G401 (cell line): Measurements from ENCODE around the gene PARP14. TPM values are rescaled to one million over a fixed set of nuclear protein-coding genes. Genes with fewer than 3 reads are reported as not detected.

ENCODE experiments used
- DNase-seq: peaks from one replicate; pipeline ENCODE4 v3.0.0-alpha.2; 2015; ENCODE audit warnings: low spot score
- in situ Hi-C: cut with HindIII; loops from 2 replicates; pipeline ENCODE4 v1.10.0; 2016; ENCODE audit warnings: low sequenced_read_pairs, mixed read lengths
- total RNA-seq: library from RNA; depleted of rRNA; stranded (reverse); fragments of >200 nt; shearing (Covaris generic); gene quantifications from 2 replicates; pipeline ENCODE4 v1.2.3, GENCODE V29; 2014; rRNA removed

The PARP14 gene
- total RNA-seq, 1 experiment from 2014 or later = 21.2 TPM

DNA sequence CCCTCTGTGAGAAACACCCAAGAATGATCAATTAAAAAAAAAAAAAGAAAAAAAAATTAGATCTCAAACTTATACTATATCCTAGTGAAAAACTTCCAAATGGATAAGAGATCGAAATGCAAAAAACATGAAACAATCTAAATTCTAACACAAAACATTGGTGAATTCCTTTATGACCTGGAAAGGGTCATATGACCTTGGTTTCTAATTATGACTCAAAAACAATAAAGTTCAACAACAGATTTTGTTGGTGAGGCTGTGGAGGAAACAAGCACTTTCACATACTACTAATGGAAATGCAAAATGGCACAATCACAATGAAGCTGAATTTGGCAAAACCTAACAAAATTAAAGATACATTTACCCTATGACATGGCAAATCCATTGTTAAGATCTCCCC is 67.7 kb downstream of the PARP14 start:
- DNase-seq = no peak
- in situ Hi-C loops = no loop called here

DNA sequence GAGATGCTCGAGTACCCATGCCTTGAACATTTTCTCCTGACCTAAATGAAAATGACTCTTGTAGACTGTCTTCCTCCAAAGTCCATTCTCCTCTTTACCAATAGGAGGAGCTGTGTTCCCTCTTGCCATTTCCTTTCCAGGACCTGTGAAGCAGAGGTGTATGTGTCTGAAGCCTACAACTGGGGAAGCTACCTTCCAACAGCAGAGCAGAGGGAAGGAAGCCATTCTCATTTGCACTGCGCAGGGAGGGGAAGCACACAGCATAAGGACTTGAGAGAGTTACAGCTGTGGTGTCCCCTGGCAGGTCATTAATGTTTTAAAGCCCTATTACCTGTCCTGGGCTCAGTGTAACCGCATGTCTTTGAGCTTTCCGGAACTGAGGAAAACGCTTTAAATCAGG is 74.3 kb downstream of the PARP14 start:
- DNase-seq = peak; percentile 46
- in situ Hi-C loops = no loop called here

DNA sequence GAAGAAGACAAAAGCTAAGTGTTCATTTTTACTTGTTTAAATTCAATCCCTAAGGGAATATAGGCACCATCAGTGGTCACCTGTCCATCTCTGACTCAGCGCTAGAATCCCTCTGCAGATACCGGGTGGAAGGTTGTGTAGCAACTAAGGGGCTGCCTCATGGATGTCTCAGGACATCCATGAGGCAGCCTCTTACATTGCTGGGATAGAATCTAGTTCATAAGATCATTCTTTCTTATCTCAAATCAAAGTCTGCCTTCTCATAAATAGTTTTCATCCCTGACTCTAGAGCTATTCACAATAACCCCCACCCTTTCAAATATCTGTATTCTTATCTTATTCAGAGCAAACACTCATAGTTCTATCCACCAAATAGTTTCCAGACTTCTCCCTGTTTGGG is 74.9 kb downstream of the PARP14 start:
- in situ Hi-C loops = no loop called here

DNA sequence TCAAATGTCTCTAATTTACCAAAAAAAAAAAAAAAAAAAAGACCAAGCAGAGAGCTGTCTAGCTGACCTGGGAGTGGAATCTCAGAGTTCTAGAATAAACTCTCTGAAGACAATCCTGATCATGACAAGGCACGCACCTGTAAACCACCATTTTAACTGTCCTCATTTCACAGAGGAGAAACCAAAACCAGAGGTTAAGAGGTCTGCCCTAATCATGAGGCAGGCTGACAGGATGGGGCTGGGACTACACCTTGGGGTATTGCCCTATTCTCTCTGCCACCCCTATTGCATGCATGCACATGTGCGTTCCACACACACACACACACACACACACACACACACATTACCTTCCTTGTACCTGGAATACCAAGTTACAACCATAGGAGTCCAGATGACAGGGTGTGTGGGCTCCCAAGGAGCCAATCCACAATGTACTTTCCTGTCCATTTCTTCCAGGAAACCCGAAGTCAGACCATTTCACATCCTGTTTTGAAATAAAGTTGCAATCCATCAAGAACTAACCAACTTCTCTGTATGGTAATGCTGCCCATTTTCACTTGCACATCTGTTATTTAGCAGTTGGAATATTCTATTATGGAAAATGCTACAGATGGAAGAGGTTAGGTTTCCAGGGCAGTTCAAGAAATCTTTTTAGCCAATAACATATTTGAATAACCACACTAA is 78.4 kb downstream of the PARP14 start:
- in situ Hi-C loops = no loop called here
- DNase-seq = no peak

More for the DNA sequence above, 74.9 kb downstream of the PARP14 start:
- no peak for DNase-seq

DNA sequence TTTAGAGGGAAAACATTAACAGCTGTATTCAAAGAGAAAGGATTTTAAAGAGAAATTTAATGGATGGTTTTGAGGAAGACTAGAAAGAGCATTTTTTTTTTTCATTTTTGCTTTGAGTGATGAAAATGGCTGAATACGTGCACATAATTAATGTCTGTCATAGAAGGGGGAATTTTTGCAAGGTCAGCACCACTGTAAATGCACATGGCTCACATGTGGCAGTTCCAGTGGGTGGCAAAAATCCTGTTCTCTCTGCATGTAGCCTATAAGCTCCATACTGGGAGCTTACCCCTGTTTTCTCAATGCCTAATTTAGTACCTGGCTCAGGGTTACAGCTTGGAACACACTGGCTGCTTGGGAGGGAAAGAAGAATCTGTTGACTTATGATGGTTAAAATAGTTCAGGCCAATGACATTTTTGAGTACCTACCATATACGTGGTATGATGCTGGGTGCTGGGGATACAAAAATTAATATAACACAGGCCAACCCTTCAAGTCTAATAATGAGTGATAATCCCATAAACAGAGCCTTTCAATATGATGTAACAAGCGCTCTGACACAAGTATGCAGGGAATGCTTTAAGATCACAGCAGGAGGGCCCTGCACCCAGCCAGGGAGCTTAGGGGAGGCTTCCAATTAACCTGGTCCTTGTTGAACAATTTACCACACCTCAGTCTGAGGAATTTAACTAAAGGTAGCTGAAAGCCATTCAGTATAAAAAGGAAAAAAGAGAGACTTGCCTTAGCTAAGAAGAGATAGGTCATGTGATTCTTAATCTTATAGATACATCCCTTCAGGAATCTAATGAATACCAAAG is 80.0 kb downstream of the PARP14 start:
- no peak for DNase-seq
- in situ Hi-C loops = no loop called here

DNA sequence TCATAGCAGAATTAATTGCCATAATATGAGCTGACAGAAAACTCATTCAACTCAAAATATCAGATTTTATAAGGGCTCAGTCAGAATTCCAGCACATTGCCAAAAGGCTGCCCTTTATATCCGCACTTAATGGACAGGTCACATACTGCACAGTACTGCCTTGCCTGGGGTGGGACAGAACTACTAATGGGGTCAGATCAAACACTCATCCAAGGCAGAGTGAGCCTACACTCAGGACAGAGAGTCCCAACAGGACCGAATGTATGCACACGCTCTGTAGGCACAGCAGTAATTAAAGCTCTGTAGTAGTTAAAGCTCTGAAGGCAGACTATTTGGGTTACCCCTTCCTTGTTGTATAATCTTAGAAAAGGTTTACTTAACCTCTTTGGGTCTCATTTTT is 85.8 kb downstream of the PARP14 start:
- in situ Hi-C loops = no loop called here
- no peak for DNase-seq

DNA sequence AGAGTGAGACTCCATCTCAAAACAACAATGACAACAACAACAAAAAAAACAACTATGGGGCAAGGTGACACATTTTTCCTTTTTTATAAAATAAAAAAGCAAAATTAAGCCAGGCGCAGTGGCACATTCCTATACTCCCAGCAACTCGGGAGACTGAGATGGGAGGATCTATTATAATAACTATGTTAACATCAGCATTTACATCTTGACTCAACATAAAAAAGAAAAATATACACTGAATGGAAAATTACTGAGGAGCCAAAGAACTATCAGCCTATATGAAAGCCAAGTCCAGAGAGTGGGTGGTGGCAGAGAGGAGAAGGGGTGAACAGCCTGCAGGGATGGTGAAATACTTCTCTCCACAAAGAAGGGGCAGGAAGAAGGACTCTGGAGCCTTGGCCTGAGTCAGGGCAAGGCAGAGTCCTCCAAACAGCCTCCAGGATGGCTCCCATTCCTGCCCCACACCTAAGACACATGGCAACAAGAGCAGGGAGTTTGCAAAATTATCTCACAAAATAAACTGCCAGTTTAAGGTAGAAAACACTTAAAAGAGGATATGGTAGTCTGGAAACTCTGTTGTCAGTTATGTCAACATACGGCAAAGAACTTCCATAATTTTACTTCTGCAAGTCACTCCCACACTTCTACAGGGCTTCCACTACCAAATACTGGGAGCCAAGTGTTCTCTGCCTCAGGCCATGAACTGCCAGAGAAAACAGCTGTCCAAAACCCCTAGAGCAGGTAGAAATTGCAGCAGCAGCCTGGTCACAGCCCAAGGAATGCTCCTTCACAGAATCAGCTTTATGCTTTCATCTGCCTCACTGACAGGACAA is 87.1 kb downstream of the PARP14 start:
- DNase-seq = no peak
- in situ Hi-C loops = no loop called here

DNA sequence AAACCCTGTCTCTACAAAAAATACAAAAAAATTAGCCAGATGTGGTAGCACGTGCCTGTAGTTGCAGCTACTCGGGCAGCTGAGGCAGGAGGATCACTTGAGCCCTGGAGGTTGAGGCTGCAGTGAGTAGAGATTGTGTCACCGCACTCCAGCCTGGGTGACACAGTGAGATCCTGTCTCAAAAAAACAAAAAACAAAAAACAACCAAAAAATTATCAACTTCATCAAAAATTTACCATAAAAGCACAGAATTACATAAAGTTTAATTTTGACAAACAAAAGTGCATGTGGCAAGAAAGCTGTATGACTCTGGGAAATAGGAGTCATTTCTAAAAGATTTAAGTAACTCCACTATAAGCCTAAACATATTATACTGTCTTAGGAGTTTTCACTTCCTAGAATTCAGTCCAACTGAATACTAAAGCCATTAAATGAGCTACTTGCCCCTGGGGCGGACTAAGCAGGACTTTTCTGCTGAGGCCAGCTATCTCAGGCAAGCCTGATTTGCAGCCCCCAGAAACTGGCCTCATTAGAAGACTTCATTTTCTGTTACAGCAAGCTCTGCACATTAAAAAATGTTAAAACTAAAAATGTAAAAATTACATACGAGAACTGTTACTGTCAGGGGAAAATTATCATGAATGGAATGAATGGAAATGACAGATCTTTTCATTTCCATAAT is 90.0 kb downstream of the PARP14 start:
- in situ Hi-C loops = no loop called here
- no peak for DNase-seq

DNA sequence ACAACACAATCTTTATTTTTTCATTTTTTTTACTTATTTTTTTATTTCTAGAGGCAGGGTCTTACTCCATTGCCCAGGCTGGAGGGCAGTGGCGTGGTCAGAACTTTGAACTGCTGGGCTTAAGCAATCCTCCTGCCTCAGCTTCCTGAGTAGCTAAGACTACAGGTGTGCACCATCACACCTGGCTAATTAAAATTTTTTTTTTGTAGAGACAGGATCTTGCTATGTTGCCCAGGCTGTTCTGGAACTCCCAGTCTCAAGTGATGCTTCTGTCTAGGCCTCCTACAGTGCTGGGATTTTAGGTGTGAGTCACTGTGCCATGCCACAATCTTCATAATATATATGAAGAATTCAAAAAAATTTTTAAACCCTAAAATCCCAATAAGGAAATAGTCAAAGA is 92.2 kb downstream of the PARP14 start:
- no peak for DNase-seq
- in situ Hi-C loops = no loop called here

DNA sequence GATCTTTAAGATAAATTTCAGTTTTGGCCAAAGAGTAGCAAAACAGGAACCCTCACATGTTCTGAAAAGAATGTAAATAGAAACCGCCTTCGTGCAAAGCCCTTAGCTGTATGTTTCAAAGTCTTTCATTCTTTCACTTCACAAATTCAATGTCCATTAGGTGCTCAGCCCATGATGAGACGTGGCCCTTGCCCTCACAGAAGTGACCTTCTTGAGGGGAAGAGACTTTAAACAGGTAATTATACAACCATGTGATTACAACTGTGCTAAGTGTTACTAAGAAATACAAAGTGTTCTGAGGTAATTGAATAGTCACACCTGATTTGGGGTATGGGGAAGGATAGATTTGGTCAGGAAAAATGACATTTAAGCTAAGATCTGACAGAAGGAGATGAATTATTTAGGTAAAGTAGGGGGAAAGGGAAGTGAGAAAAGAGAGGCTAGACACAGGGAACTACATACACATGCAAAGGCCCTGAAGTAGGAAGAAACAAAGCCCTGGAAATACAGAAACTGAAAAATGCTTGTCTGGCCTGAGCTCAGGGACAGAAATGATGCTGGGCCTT is 93.4 kb downstream of the PARP14 start:
- no peak for DNase-seq
- in situ Hi-C loops = no loop called here

DNA sequence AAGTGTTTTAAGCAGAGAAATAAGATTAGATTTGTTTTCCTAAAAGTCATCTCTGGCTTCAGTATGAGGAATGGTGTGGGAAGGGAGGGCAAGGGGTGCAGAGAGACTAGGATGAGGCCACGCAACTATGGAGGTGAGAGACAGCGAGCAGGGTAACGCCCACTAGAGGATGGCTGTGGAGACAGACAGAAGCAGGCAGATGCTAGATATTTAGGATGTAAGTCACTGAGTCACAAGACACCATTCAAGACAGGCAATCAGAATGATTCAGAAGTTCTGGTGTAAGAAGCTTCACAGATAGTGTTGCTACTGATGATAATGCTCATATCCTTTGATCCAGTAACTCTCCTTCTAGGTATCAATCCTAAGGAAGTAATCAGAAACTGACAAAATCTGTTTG is 93.9 kb downstream of the PARP14 start:
- DNase-seq = no peak
- in situ Hi-C loops = no loop called here

DNA sequence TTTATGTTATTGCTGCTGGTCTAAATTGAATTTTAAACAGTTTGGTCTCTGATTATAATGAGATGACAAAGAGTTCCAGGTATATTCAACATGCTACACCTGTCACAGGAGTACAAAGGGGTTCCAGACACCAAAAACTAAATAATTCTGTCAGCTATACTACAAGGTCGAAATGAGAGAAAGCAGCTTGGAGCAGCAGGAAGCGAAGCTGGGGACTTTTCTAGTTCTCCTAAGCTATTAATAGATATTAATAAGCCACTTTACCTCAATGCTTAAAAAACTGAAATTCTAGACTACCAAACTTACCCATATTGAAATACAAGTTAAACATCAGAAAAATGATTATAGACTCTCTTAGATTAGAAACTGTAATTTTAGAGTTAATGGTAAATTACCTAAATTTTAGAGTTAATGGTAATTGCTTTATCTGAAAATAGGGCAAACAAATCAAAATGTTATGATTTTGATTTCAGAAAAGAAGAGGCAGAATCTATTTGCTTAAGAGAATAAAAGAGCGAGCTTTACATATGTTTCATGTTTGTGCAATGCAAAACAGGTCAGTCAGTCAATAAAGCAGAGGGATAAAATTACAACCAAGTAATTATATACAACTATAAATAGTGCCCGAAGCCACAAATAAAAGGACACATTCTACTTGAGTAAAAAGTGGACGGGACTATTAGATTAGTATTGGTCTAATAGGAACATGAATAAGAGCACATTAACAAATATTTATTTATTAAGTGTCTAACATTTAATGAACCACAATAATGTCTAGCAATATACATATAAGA is 96.2 kb downstream of the PARP14 start:
- no peak for DNase-seq
- in situ Hi-C loops = no loop called here

DNA sequence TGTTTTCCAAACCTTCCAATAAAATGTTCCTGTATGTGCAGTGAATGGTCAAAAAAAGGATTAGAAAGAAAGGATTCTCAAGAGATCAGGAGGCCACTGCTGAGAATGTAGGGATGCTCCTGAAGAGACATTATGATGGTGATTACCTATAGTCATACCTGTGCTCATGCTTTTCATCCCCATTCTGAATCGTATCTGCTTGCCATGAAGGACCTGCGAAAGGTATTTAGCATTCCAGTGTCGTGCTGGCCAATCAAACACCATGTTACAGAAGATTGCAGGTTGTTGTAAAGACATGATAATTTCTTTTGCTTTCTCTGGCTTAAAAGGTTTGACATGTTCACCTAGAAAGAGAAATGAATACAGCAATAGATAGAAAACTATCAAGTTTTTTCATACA is 96.9 kb downstream of the PARP14 start:
- DNase-seq = no peak
- in situ Hi-C loops = no loop called here

Other genes with a start within 250 kb of the PARP14 start
- 30.8 and 58.9 TPM in 2 replicates for gene KPNA1, start 165.9 kb upstream of the PARP14 start, total RNA-seq
- 3.8 and 4.1 TPM in 2 replicates for gene PARP9, start 116.5 kb upstream of the PARP14 start, total RNA-seq
- gene DTX3L, start 116.5 kb upstream of the PARP14 start, total RNA-seq = 4.9 and 5.3 TPM in 2 replicates
- not detected in 2 replicates for gene PARP15, start 103.2 kb upstream of the PARP14 start, total RNA-seq
- gene HSPBAP1, start 113.0 kb downstream of the PARP14 start, total RNA-seq = 5.7 and 12.3 TPM in 2 replicates
- 17.9 and 18.2 TPM in 2 replicates for gene SLC49A4, start 114.2 kb downstream of the PARP14 start, total RNA-seq